Esophagus mucosa (tissue), 1 donor: ENCODE results near the gene RNASEH2C. TPM values are rescaled to one million over a fixed set of nuclear protein-coding genes. Genes with fewer than 3 reads are reported as not detected.
A peak's percentile ranks its signal among the peaks of the same experiment; 100 is the strongest.
"Not testable (repeated sequence)": the region's sequence is repeated elsewhere in the genome, so short reads cannot be mapped to it uniquely, and the experiment has no call there.

Experiments used
- ATAC-seq: fragments of 200-7000 bp; cut with Tn5 transposase; one replicate; pipeline ENCODE4 v1.9.1; 2020
- total RNA-seq: library from RNA; stranded (reverse); gene quantifications from one replicate; pipeline ENCODE4 v1.2.4, GENCODE V29; 2023
- donor health status: DM: yes; HTN: yes; CAD: no.

The RNASEH2C gene
- 28.7 TPM for total RNA-seq

DNA sequence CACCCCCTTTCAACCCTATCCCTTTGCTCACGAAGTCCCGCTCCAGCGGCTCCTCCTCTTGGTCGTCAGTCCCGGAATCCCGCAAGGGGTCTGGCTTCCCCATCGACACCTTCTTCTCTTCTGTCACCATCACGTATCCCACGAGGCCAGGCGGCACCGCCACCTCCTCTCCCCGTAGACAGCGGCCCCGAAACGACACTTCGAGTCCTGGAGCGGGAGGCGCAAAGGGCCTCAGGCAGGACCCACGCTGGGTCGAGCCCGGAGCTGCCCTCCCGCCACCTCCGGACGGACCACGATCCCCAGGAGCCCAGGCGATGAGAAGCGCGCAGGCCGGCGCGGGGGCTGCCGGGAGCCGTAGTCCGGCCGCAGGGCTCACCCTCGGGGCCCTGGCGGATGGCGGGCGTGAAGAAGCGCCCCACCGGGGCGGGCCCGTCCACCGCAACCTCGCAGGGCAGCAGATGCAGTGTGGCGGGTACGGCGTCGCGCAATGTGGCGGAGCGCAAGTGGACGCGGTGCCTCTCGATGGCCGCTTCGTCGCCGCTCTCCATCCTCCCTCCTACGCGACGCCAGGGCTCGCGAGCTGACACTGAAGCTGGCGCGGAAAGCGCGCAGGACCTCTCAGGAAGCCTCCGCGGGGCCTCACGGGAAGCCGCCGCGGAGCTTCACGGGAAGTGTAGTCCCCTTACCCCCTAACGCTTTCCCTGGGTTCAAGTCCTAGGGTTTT, at the start of gene RNASEH2C:
RNASEH2C (minus strand) TSS at position 588 of the 724 bp plus-strand sequence; CDS start at position 548, 40 bp downstream.
- ATAC-seq = peak; percentile 86

DNA sequence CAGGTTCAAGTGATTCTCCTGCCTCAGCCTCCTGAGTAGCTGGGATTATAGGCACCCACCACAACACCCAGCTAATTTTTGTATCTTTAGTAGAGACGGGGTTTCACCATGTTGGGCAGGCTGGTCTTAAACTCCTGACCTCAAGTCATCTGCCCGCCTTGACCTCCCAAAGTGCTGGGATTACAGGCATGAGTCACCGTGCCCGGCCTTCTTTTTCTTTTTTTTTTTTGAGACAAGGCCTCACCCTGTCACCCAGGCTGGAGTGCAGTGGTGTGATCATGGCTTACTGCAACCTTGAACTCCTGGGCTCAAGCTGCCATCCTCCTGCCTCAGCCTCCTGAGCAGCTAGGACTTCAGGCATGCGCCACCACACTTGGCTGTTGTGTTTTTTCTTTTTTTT, 47.2 kb upstream of the RNASEH2C start:
- peak; percentile 44 for ATAC-seq

GRCh38 chr11:65767406-65767805, 46.8 kb upstream of the RNASEH2C start:
- peak; percentile 50 for ATAC-seq

DNA sequence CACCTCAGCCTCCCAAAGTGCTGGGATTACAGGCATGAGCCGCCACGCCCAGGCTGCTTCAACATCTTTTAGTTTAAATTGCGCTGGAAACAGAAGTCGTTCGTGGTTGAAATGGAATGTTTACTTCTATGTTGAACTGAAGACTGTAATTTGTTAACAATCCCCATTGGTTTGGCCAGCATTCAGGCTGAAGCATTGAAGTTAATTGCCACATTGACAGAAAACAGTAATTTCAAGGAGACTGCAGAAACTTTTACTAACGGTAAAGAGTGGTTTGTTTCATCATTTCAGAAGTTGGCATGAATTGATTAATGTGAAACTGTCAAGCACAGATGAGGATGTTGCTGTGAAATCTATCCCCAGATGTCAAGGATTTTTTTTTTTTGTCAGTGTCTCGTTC, 45.9 kb upstream of the RNASEH2C start:
- no peak for ATAC-seq

DNA sequence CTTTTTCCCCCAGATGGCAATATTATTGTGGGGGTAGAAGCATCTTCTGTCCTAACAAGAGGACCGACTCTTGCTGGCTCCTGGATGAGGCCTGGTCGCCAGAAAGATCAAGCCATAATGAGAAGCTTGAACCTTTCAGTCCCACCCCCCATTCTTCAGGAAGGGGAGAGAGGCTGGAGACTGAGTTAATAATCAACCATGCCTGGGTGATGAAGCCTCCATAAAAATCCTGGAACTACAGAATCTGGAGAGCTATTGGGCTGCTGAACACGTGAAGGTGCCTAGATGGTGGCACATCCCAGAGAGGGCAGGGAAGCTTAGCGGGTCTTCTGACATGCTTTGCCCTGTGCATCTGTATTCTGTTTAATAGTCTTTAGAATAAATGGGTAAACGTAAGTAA, 43.8 kb upstream of the RNASEH2C start:
- no peak for ATAC-seq

DNA sequence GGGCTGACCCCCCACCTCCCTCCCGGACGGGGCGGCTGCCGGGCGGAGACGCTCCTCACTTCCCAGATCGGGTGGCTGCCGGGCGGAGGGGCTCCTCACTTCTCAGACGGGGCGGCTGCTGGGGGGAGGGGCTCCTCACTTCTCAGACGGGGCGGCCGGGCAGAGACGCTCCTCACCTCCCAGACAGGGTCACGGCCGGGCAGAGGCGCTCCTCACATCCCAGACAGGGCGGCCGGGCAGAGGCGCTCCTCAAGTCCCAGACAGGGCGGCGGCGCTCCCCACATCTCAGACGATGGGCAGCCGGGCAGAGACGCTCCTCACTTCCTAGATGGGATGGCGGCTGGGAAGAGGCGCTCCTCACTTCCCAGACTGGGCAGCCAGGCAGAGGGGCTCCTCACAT, 42.2 kb upstream of the RNASEH2C start:
- ATAC-seq = not testable (repeated sequence)

GRCh38 chr11:65762169-65762568, 41.6 kb upstream of the RNASEH2C start:
- not testable (repeated sequence) for ATAC-seq

DNA sequence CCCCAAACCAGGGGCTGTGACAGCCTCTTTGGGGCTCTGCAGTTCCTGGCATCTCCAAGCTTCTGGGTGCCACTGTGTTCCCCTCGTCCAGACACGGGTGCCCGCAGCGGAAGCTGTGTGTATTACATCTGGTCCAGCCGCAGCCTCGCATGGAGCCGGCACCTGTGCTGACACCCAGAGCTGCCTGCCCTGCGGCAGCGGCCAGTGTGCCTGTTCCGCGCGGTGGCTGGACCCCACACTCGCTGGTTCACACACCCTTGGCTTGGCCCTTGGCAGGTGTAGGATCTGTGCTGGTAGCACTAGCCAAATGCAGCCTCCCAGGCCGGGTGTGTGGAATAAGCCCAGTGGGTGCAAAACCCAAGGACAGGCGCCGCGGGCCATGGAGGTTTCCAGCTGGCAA, 24.5 kb upstream of the RNASEH2C start:
- no peak for ATAC-seq

- no peak for ATAC-seq
These were observed 24.1 kb upstream of the RNASEH2C start for GRCh38 chr11:65744699-65745042.

DNA sequence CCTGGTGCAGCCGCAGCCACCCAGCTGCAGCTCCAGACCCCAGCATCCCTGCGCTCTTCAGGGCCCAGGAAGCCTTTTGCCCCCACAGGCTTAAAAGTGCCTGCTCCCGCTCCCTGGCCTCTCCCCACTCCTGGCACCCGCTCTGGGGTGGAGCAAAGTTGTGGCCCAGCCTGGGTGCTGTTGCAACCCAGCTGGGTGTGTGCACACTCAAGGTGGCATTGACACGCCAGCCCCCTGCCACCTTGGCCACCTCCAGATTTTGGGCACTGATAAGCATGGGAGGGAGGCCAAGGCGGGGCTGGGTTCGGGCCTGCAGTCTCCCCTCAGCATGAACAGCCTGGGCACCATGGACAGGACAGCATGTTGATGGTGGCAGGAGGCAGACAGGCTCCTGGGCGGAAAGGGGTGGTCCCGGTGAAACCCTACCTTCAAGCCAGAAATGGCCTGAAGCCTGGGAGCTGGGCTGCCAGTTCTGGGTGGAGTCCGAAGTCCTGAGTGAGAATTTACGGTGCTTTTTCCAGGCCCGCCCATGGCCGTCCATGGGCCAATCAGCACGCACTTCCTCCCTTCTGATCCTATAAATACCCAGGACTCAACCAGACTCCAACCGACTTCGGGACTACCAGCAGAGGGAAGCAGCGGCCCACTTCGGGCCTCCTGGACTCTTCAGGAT, 23.6 kb upstream of the RNASEH2C start:
- peak; percentile 67 for ATAC-seq

DNA sequence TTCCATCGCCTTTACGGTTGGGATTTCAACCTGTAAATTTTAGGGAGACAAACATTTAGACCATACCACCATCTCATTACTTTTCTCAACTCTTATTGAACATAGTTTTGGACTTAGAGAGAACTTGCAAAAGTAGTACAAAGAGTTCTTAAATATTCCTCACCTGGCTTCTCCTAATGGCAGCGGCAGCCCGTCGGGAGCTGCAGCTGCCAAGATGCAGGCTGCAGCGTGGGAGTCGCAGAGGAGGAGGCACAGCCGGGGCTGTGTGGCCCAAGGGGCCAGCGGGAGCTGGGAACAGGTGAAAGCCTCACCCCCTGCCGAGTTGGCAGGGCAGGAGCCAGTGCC, 23.1 kb upstream of the RNASEH2C start:
- peak; percentile 27 for ATAC-seq

DNA sequence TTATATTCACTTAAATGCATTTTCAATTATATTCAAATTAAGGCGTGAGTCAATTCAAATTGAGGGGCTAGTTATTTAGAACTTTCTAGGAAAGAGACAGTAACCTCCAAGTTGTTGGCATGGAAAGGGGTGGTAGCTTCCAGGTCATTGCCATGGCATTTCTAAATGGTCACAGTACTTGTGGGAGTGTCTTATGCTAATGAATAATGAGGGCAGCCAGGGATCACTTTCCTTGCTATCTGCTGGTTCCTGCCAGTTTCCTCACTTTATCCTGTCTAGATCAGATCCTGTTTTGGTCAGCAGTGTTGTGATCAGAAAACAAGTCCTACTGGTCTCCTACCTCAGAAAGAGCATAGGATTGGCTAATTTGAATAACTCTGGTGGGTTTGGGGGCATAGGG, 21.8 kb upstream of the RNASEH2C start:
- ATAC-seq = no peak

- ATAC-seq = no peak
These were observed 20.6 kb upstream of the RNASEH2C start for GRCh38 chr11:65741185-65741584.

- ATAC-seq = no peak
These were observed 18.4 kb upstream of the RNASEH2C start for GRCh38 chr11:65739022-65739421.

- ATAC-seq = no peak
These were observed 16.2 kb upstream of the RNASEH2C start for GRCh38 chr11:65736810-65737209.

DNA sequence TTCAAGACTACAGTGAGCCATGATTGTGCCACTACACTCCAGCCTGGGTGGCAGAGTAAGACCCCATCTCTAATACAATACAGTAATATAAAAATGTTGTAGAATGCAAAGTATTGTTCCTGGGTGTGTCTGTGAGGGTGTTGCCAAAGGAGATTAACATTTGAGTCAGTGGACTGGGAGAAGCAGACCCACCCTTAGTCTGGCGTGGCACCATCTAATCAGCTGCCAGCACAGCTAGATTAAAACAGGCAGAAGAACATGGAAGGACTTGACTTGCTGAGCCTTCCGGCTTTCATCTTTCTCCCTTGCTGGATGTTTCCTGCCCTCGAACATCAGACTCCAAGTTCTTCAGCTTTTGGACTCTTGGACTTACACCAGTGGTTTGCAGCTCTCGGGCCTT, 14.5 kb upstream of the RNASEH2C start:
- ATAC-seq = not testable (repeated sequence)

GRCh38 chr11:65730461-65730860, 9.9 kb upstream of the RNASEH2C start:
- ATAC-seq = no peak

DNA sequence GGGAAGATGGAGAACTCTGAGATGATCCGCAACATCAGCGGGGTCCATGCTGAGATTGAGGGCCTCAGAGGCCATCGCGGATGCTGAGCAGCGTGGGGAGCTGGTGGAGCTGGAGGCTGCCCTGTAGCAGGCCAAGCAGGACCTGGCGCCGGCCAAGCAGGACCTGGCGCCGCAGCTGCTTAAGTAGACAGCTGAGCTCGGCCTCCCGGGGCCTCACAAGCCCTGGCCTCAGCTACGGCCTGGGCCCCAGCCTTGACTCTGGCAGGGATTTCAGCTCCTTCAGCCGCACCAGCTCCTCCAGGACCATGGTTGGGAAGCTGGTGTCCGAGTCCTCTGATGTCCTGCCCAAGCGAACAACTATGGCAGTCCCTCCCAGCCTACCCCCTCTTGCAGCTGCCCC, 7.3 kb upstream of the RNASEH2C start:
- ATAC-seq = peak; percentile 23

GRCh38 chr11:65726660-65727059, 6.1 kb upstream of the RNASEH2C start:
- no peak for ATAC-seq

DNA sequence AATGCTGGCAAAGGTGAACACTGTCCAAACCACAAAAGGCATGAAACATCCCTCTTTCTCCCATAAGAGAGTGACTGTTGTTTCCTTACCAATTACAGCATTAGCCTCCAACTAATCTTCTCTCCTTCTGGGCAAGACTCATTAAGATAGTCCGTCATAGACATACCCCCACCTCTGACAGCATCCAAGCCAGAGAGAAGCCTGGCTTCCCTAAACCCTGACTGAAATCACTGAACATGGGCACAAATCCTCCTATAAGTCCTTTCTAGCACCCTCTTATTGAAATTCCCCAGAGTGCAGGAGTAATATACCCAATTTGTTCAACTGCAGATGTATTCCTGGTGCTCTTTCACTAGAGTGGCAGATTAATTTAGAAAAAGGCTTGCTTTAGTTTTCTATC, 1.7 kb upstream of the RNASEH2C start:
- ATAC-seq = no peak

GRCh38 chr11:65719871-65720210, 757 bp downstream of the RNASEH2C start:
- ATAC-seq = peak; percentile 43

DNA sequence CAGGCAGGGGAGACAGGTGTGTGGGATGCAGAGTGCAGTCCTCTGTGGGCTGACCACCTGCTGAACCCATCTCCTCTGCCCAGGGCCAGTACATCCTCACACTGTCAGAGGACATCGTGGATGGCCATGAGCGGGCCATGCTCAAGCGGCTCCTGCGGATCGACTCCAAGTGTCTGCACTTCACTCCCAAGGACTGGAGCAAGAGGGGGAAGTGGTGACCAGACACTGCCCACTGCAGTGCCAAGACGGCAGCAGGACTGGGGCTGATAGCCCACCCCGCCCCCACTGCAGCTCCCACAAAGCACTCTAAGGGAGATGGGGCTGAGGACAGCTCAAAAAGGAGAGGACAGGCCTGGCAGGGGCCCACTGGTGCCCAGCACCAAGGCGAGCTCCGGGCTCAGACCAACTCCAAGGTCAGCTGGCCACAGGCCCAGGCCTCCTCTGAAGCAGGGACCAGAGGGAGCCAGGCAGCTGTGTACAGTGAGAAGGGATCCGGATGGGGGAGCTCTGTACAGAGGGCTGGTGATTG, 1.6 kb downstream of the RNASEH2C start:
- ATAC-seq = peak; percentile 10

DNA sequence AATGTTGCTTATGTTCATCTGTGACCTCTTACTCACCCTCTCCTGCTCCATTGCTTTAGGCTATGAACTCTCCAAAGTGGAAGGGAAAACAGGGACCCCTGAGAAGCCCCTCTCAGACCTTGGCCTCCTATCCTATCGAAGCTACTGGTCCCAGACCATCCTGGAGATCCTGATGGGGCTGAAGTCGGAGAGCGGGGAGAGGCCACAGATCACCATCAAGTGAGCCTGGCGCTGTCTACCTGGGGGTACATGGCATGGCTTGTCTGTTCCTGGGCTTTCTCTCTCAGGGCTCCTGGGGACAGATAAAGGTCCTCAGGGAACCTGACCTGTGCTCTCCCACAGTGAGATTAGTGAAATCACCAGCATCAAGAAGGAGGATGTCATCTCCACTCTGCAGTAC, 2.1 kb downstream of the RNASEH2C start:
- no peak for ATAC-seq

DNA sequence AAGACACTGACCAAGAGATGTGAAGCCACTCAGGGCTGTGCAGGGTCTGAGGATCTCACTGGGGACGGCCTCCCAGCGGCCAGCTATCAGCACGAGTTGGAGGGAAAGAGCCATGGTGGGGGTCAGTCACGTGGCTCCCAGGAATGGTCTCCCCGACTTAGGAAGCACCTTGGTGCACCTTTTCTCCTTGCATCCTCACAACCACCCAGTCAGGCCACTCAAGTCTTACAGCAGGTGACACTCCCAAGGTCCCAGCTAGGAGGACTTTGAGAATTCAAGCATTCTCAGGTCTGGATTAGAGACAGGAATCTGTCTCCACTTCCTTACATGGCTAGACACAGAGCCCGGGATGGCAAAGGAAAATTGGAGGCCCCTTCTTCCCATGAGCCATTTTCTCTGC, 2.7 kb downstream of the RNASEH2C start:
- no peak for ATAC-seq
